K562 (cell line): ENCODE measurements around the gene PRCC. TPM values are rescaled to one million over a fixed set of nuclear protein-coding genes. Genes with fewer than 3 reads are reported as not detected.

ENCODE experiments used
- CBFA2T3 ChIP-seq: fragments of 450-650 bp; IDR thresholded peaks from 2 replicates; pipeline ENCODE4 v1.6.1; 2017
- CC2D1A ChIP-seq: fragments of 450-650 bp; IDR thresholded peaks from 2 replicates; pipeline ENCODE4 v1.6.1; 2017; ENCODE audit warnings: mild to moderate bottlenecking
- CTBP1 ChIP-seq: fragments of 450-650 bp; IDR thresholded peaks from 2 replicates; pipeline ENCODE4 v1.6.1; 2016; ENCODE audit warnings: borderline replicate concordance
- DPF2 ChIP-seq: fragments of 450-650 bp; IDR thresholded peaks from 2 replicates; pipeline ENCODE4 v1.6.1; 2016
- ELF1 ChIP-seq: fragments of 200-800 bp; sonication (Bioruptor generic); IDR thresholded peaks from 2 replicates; pipeline ENCODE4 v1.6.1; 2016; ENCODE audit warnings: missing genetic modification characterization, missing compliant biosample characterization
- FIP1L1 ChIP-seq: fragments of 200-400 bp; formaldehyde crosslinking; IDR thresholded peaks from 2 replicates; pipeline ENCODE4 v1.6.1; 2018; ENCODE audit warnings: mild to moderate bottlenecking, low read depth, low read length; ENCODE audit not compliant: poor library complexity, severe bottlenecking
- LARP7 ChIP-seq: fragments of 450-650 bp; IDR thresholded peaks from 2 replicates; pipeline ENCODE4 v1.6.1; 2016
- MAFK ChIP-seq: IDR thresholded peaks from 2 replicates; pipeline ENCODE4 v1.6.1; 2011; ENCODE audit warnings: low read length, improper control_type of control experiment
- PHB ChIP-seq: fragments of 250-450 bp; sonication (Bioruptor Pico); IDR thresholded peaks from 2 replicates; pipeline ENCODE4 v1.5.0; 2021
- PTRF ChIP-seq: fragments of 450-650 bp; IDR thresholded peaks from 2 replicates; pipeline ENCODE4 v1.6.1; 2016; ENCODE audit warnings: mild to moderate bottlenecking, missing genetic modification characterization, missing compliant biosample characterization
- RB1 ChIP-seq: fragments of 450-650 bp; IDR thresholded peaks from 2 replicates; pipeline ENCODE4 v1.6.1; 2017; ENCODE audit warnings: low read depth, mild to moderate bottlenecking
- SIRT6 ChIP-seq: IDR thresholded peaks from one replicate; pipeline ENCODE4 v1.6.1; 2012; ENCODE audit warnings: low read depth, mild to moderate bottlenecking, control low read depth, inconsistent platforms, low read length, moderate library complexity
- SMARCE1 ChIP-seq: fragments of 450-650 bp; IDR thresholded peaks from 2 replicates; pipeline ENCODE4 v1.7.1; 2016; ENCODE audit warnings: mild to moderate bottlenecking
- SOX6 ChIP-seq: fragments of 450-650 bp; IDR thresholded peaks from 2 replicates; pipeline ENCODE4 v1.6.1; 2014; ENCODE audit warnings: mild to moderate bottlenecking
- TAF1 ChIP-seq: IDR thresholded peaks from 2 replicates; pipeline ENCODE4 v1.6.1; 2011; ENCODE audit warnings: mild to moderate bottlenecking, low read length, moderate library complexity; ENCODE audit not compliant: insufficient read depth, control insufficient read depth, severe bottlenecking; ENCODE audit errors: extremely low read depth
- TCF3 ChIP-seq: sonication (generic); formaldehyde crosslinking; IDR thresholded peaks from 2 replicates; pipeline ENCODE4 v1.4.0; 2020; ENCODE audit warnings: mild to moderate bottlenecking, missing genetic modification reagents
- TRIM24 ChIP-seq, 2 experiments: fragments of 450-650 bp; IDR thresholded peaks; 2 replicates each; pipeline ENCODE4 v1.6.1; 2016
- ZEB2 ChIP-seq: fragments of 450-650 bp; IDR thresholded peaks from 2 replicates; pipeline ENCODE4 v1.6.1; 2016
- ZNF316 ChIP-seq: fragments of 450-650 bp; IDR thresholded peaks from 2 replicates; pipeline ENCODE4 v1.6.1; 2016
- ZNF324 ChIP-seq: fragments of 250-450 bp; sonication (Bioruptor Pico); IDR thresholded peaks from 2 replicates; pipeline ENCODE4 v1.4.0; 2020; ENCODE audit warnings: mild to moderate bottlenecking
- ZNF780A ChIP-seq: fragments of 250-450 bp; sonication (Bioruptor Pico); IDR thresholded peaks from 2 replicates; pipeline ENCODE4 v1.5.0; 2021; ENCODE audit warnings: mild to moderate bottlenecking
- ZNF785 ChIP-seq: fragments of 250-450 bp; sonication (Bioruptor Pico); IDR thresholded peaks from 2 replicates; pipeline ENCODE4 v1.4.0; 2020; ENCODE audit warnings: mild to moderate bottlenecking
- ZSCAN32 ChIP-seq: fragments of 450-650 bp; formaldehyde crosslinking; IDR thresholded peaks from 2 replicates; pipeline ENCODE4 v1.4.0; 2020; ENCODE audit warnings: mild to moderate bottlenecking, moderate library complexity
- polyA plus RNA-seq, 8 experiments: library from polyadenylated mRNA; depleted of rRNA in 4 of 8; stranded (reverse) in 5 of 8; unstranded in 3 of 8; fragments of >200 nt; fragmentation: Nextera tagmentation in 2 of 8; fragmentation: Illumina TruSeq in 1 of 8; extraction: Ambion mirVana in 2 of 8; extraction: Trizol in 1 of 8; gene quantifications; 2 replicates each; pipeline versions ENCODE4 v1.2.1 to v1.2.3, GENCODE V29; 2011 to 2014; ENCODE audit warnings: inconsistent platforms in 1 of 8, missing spikeins in 1 of 8
- total RNA-seq, 7 experiments: library from RNA; depleted of rRNA in 6 of 7; stranded (reverse); fragments of >200 nt in 6 of 7; fragmentation: Illumina TruSeq in 2 of 7; extraction: Trizol in 2 of 7; gene quantifications; 2 replicates each; pipeline versions ENCODE4 v1.2.1 to v1.2.3, GENCODE V29; 2011 to 2021; ENCODE audit warnings: low replicate concordance in 1 of 7
- TF ChIP-seq, protein P1 (sequence below), 2 experiments: fragments of 450-650 bp; conservative IDR thresholded peaks; 2 replicates each; pipeline ENCODE4 v1.6.1; 2017; ENCODE audit warnings: mild to moderate bottlenecking in 2 of 2, moderate library complexity in 2 of 2
- TF ChIP-seq, protein P2 (sequence below), 2 experiments: fragments of 450-650 bp in 1 of 2; sonication (generic) in 1 of 2; formaldehyde crosslinking in 1 of 2; IDR thresholded peaks in 1 of 2; conservative IDR thresholded peaks in 1 of 2; 2 replicates each; pipeline versions ENCODE4 v1.6.1 to v1.8.1; 2016 to 2023; ENCODE audit warnings: mild to moderate bottlenecking in 2 of 2, moderate library complexity in 2 of 2, inconsistent platforms in 1 of 2, missing genetic modification reagents in 1 of 2
- TF ChIP-seq, protein P3 (sequence below): fragments of 450-650 bp; IDR thresholded peaks from 2 replicates; pipeline ENCODE4 v1.6.1; 2017; ENCODE audit warnings: antibody characterized with exemption, mild to moderate bottlenecking

Gene PRCC
- total and polyA plus RNA-seq, 9 of the 15 experiments (the other 6 are each of a cell fraction or from before 2014, with no cell fraction given): 23.9 to 201 (median 41.1) TPM

DNA sequence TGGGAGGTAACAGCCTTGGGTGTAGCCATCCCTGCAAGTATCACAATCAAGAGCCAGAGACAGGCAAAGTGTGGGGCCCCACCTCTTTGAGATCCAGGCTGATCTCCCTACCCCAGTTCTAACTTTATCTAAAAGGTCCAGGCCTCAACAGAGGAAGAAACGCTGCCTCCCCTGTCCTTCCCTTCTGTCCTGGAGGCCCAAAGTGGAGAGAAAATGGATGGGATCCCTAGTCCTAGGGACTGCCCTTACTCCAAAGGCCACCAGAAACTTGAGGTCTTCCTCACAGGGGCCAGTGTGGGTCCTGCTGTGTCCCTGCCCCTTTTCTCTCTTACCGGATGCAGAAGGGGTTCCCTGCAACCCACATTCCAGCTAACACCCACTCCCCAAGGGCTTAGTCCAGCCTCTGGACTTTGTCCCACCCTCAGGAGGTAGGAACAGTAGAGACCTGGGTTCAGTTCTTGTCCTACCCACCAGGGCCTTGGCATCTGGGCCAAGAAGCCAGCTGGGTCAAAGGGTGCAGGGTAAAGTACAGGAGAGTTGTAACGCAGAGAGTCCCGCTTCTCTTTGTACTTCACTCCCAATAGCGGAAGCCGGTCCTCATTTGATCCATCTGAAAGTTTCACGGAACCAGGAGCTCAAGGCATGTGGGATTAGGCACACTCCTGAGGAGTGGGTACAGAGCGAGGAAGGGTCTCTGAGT is 17.8 kb upstream of the PRCC start (continued):
- no peak for TF ChIP-seq ZNF785 (CRISPR knock-in tag)
- TF ChIP-seq TAF1: peak; percentile 54
- no peak for TF ChIP-seq ZEB2
- TF ChIP-seq PHB (CRISPR knock-in tag): peak; percentile 30; the same call in 1 of the 2 replicates
- TF ChIP-seq TCF3 (CRISPR knock-in tag): peak; percentile 66
- TF ChIP-seq FIP1L1: no peak
- TF ChIP-seq DPF2: 0 out of 2 replicates have a peak, but pooled peaks have one; percentile 4
- TF ChIP-seq LARP7: no peak
- TF ChIP-seq SIRT6: no peak
- TF ChIP-seq ELF1: no peak
- TF ChIP-seq ZSCAN32 (CRISPR knock-in tag): no peak
- TF ChIP-seq CBFA2T3: peak; percentile 70
- TF ChIP-seq ZNF316: no peak
- no peak for TF ChIP-seq ZNF780A (CRISPR knock-in tag)
- TF ChIP-seq, protein P1, sequence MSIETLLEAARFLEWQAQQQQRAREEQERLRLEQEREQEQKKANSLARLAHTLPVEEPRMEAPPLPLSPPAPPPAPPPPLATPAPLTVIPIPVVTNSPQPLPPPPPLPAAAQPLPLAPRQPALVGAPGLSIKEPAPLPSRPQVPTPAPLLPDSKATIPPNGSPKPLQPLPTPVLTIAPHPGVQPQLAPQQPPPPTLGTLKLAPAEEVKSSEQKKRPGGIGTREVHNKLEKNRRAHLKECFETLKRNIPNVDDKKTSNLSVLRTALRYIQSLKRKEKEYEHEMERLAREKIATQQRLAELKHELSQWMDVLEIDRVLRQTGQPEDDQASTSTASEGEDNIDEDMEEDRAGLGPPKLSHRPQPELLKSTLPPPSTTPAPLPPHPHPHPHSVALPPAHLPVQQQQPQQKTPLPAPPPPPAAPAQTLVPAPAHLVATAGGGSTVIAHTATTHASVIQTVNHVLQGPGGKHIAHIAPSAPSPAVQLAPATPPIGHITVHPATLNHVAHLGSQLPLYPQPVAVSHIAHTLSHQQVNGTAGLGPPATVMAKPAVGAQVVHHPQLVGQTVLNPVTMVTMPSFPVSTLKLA (conservative IDR thresholded peaks at IDR 0.05): 0 out of 4 replicates have a peak, but pooled peaks of 1 of the 2 experiments have one; percentile 3
- TF ChIP-seq, protein P2, sequence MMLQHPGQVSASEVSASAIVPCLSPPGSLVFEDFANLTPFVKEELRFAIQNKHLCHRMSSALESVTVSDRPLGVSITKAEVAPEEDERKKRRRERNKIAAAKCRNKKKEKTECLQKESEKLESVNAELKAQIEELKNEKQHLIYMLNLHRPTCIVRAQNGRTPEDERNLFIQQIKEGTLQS (IDR thresholded peaks at IDR 0.05): no peak
- TF ChIP-seq, protein P2 (CRISPR knock-in tag; conservative IDR thresholded peaks at IDR 0.05): 0 out of 2 replicates have a peak, but pooled peaks have one; percentile 26
- no peak for TF ChIP-seq ZNF324 (CRISPR knock-in tag)
- TF ChIP-seq MAFK: no peak
- no peak for TF ChIP-seq PTRF (tag)
- TF ChIP-seq CC2D1A: no peak
- no peak for TF ChIP-seq SMARCE1
- no peak for TF ChIP-seq SOX6
- no peak for TF ChIP-seq TRIM24 (IDR thresholded peaks at IDR 0.05)
- TF ChIP-seq RB1: no peak
- peak; percentile 14; the same call in 1 of the 2 replicates for TF ChIP-seq CTBP1
- TF ChIP-seq, protein P3, sequence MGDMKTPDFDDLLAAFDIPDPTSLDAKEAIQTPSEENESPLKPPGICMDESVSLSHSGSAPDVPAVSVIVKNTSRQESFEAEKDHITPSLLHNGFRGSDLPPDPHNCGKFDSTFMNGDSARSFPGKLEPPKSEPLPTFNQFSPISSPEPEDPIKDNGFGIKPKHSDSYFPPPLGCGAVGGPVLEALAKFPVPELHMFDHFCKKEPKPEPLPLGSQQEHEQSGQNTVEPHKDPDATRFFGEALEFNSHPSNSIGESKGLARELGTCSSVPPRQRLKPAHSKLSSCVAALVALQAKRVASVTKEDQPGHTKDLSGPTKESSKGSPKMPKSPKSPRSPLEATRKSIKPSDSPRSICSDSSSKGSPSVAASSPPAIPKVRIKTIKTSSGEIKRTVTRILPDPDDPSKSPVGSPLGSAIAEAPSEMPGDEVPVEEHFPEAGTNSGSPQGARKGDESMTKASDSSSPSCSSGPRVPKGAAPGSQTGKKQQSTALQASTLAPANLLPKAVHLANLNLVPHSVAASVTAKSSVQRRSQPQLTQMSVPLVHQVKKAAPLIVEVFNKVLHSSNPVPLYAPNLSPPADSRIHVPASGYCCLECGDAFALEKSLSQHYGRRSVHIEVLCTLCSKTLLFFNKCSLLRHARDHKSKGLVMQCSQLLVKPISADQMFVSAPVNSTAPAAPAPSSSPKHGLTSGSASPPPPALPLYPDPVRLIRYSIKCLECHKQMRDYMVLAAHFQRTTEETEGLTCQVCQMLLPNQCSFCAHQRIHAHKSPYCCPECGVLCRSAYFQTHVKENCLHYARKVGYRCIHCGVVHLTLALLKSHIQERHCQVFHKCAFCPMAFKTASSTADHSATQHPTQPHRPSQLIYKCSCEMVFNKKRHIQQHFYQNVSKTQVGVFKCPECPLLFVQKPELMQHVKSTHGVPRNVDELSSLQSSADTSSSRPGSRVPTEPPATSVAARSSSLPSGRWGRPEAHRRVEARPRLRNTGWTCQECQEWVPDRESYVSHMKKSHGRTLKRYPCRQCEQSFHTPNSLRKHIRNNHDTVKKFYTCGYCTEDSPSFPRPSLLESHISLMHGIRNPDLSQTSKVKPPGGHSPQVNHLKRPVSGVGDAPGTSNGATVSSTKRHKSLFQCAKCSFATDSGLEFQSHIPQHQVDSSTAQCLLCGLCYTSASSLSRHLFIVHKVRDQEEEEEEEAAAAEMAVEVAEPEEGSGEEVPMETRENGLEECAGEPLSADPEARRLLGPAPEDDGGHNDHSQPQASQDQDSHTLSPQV: no peak; the same call in 1 of the 2 replicates
